HFFc6 (cell line): ENCODE measurements around the gene THSD7B. TPM values are rescaled to one million over a fixed set of nuclear protein-coding genes. Genes with fewer than 3 reads are reported as not detected.

ENCODE experiments used
- DNase-seq: peaks from one replicate; pipeline ENCODE4 v3.0.0-alpha.2; 2018
- H3K27ac Mint-ChIP-seq: 2 replicates; pipeline ENCODE4 v1.8.0; 2020; ENCODE audit warnings: mild to moderate bottlenecking, mixed read lengths
- H3K27me3 Mint-ChIP-seq: 2 replicates; pipeline ENCODE4 v1.8.0; 2021; ENCODE audit warnings: mild to moderate bottlenecking, moderate library complexity, mixed read lengths; ENCODE audit not compliant: insufficient read depth
- H3K36me3 Mint-ChIP-seq: 2 replicates; pipeline ENCODE4 v1.8.0; 2021; ENCODE audit warnings: low read depth, mixed read lengths
- H3K4me1 Mint-ChIP-seq: 2 replicates; pipeline ENCODE4 v1.8.0; 2020; ENCODE audit warnings: low read depth, mixed read lengths
- H3K4me3 Mint-ChIP-seq: 2 replicates; pipeline ENCODE4 v1.8.0; 2020; ENCODE audit warnings: mild to moderate bottlenecking, moderate library complexity, mixed read lengths
- H3K9me3 Mint-ChIP-seq: 2 replicates; pipeline ENCODE4 v1.8.0; 2020; ENCODE audit warnings: mild to moderate bottlenecking, mixed read lengths
- total RNA-seq, 6 experiments: library from RNA; stranded (reverse); fragmentation: NEBNext Ultra II Directional; extraction: Animal tissue kit (Norgen Biotek cat#: 25700); gene quantifications; 2 replicates in 1 of 6; 3 replicates in 5 of 6; pipeline ENCODE4 v1.2.3, GENCODE V29; 2021
- TF ChIP-seq, protein P1 (sequence below): fragments of 200-600 bp; sonication (generic); IDR thresholded peaks from 2 replicates; pipeline ENCODE4 v1.5.0; 2021; ENCODE audit warnings: antibody characterized with exemption, mild to moderate bottlenecking

The THSD7B gene
- total RNA-seq, 6 experiments from 2014 or later = 0.10 to 0.25 (median 0.22) TPM; not detected in 2

GRCh38 chr2:136766073-136766404 lies 694 bp downstream of the THSD7B start:
- no peaks in the 10 kb centered on the region for H3K4me1 Mint-ChIP-seq
- H3K9me3 Mint-ChIP-seq = peaks cover 10% of the 10 kb centered on the region
- no peak overlapping the region for H3K4me3 Mint-ChIP-seq
- no peak for DNase-seq
- TF ChIP-seq, protein P1, sequence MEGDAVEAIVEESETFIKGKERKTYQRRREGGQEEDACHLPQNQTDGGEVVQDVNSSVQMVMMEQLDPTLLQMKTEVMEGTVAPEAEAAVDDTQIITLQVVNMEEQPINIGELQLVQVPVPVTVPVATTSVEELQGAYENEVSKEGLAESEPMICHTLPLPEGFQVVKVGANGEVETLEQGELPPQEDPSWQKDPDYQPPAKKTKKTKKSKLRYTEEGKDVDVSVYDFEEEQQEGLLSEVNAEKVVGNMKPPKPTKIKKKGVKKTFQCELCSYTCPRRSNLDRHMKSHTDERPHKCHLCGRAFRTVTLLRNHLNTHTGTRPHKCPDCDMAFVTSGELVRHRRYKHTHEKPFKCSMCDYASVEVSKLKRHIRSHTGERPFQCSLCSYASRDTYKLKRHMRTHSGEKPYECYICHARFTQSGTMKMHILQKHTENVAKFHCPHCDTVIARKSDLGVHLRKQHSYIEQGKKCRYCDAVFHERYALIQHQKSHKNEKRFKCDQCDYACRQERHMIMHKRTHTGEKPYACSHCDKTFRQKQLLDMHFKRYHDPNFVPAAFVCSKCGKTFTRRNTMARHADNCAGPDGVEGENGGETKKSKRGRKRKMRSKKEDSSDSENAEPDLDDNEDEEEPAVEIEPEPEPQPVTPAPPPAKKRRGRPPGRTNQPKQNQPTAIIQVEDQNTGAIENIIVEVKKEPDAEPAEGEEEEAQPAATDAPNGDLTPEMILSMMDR = no peak
- no peaks in the 10 kb centered on the region for H3K36me3 Mint-ChIP-seq
- peaks cover 4% of the 10 kb centered on the region for H3K27me3 Mint-ChIP-seq
- no peak overlapping the region for H3K27ac Mint-ChIP-seq

DNA sequence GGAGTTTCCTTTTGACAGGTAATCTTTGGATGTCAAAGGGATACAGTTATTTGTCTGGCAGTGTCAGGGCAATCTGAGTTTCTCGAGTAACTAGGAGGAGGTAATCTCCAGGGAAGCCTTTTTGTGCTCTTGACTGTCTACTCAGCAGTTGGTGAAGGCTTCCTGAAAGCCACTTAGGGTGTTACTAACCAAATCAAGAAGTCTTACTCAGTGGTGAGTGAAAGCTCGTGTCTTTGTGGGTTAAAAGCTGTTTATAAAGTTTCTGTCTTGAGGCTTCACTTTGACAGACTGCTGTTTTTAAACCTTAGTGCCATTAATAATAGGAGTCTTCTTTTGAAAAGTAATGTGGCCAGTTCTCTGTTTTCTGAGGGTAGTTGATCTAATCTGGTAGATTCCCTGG lies 1.7 kb downstream of the THSD7B start:
- H3K9me3 Mint-ChIP-seq = peaks cover 10% of the 10 kb centered on the region
- no peak overlapping the region for H3K27ac Mint-ChIP-seq
- H3K36me3 Mint-ChIP-seq = no peaks in the 10 kb centered on the region
- TF ChIP-seq, protein P1 = no peak
- peaks cover 4% of the 10 kb centered on the region for H3K27me3 Mint-ChIP-seq
- no peaks in the 10 kb centered on the region for H3K4me1 Mint-ChIP-seq
- DNase-seq = no peak
- H3K4me3 Mint-ChIP-seq = no peak overlapping the region

DNA sequence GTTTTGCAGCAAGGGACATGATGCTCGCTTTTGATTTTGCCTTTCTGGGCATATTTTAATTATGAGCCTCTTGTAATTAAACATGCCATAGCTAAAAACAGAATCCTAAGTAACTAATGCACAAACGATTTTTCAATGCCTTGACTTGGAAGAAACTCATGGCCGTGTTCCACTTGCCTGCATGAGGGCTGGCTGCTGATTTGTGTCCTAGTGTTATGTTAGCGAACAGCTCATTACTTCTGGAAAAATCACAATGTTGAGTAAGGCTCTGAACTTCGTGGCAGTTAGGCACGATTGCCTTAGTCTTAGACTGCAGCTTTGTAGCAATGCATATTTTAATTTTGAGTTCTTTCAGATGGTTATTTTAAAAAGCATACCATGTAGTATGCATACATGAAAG lies 4.5 kb downstream of the THSD7B start:
- Mint-ChIP-seq H3K36me3 (no peaks in the 10 kb centered on the region), H3K9me3 (peaks cover 6% of the 10 kb centered on the region), H3K4me3 (no peak overlapping the region), H3K4me1 (no peaks in the 10 kb centered on the region), H3K27me3 (peaks cover 4% of the 10 kb centered on the region), H3K27ac (no peak overlapping the region)
- TF ChIP-seq, protein P1 = no peak
- DNase-seq = no peak

- Mint-ChIP-seq H3K4me1 (no peaks in the 10 kb centered on the region), H3K27ac (no peak overlapping the region), H3K36me3 (no peaks in the 10 kb centered on the region), H3K9me3 (peaks cover 8% of the 10 kb centered on the region), H3K4me3 (no peak overlapping the region), H3K27me3 (peaks cover 4% of the 10 kb centered on the region)
- no peak for DNase-seq
- TF ChIP-seq, protein P1 = no peak
Measured at GRCh38 chr2:136770384-136770783, 5.0 kb downstream of the THSD7B start.

- Mint-ChIP-seq H3K9me3 (peaks cover 40% of the 10 kb centered on the region), H3K27me3 (peaks cover 2% of the 10 kb centered on the region; the same call in 1 of the 2 replicates), H3K4me1 (no peaks in the 10 kb centered on the region), H3K4me3 (no peak overlapping the region), H3K36me3 (peaks cover 5% of the 10 kb centered on the region; the same call in 1 of the 2 replicates), H3K27ac (no peak overlapping the region)
- DNase-seq = no peak
- TF ChIP-seq, protein P1 = no peak
Measured at GRCh38 chr2:136777391-136777790, 12.0 kb downstream of the THSD7B start.

GRCh38 chr2:136783856-136784255 lies 18.5 kb downstream of the THSD7B start:
- TF ChIP-seq, protein P1 = no peak
- no peak for DNase-seq
- no peaks in the 10 kb centered on the region for H3K27me3 Mint-ChIP-seq
- H3K9me3 Mint-ChIP-seq = peaks cover 46% of the 10 kb centered on the region
- no peaks in the 10 kb centered on the region for H3K4me1 Mint-ChIP-seq
- no peak overlapping the region for H3K4me3 Mint-ChIP-seq
- peaks cover 5% of the 10 kb centered on the region; the same call in 1 of the 2 replicates for H3K36me3 Mint-ChIP-seq
- no peak overlapping the region for H3K27ac Mint-ChIP-seq
